ENCODE data around the gene GP9.

The GP9 gene

DNA sequence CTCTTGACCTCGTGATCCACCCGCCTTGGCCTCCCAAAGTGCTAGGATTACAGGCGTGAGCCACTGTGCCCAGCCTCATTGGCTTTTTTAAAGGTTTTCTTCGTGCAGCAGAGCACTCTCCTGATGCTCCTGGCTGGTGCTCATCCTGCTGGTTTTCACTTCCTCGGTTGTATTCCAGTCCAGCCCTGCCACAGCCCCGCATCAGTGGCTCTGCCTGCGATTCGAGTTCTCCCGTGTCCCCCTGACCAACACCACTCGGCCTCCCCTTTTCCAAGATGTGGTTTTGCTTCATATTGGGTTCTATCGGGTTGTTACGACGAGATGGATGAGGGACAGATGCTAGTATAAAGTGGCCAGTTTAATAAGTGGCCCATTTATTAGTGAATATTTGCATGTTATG lies 31.7 kb upstream of the GP9 start:
- DNase-seq (ENCODE audit: low spot score) = no peak

DNA sequence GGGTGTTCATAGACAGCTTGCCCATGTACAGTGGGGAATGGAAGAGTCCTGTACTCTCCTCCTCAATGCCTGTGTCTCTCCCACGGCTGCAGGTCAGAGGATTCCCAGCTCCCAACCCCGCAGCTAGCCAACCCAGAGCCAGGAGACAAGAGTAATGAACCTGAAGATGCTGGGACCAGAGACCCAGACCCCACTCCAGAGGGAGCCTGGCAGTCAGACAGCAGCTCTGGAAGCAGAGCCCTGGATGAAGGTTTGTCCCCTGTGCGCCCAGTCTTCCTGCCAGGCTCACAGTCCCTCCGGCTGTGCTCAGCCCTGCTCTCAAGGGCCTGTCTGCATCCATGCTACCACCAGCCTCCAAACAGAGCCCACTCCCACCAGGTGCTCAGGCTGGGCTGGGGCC lies 30.0 kb upstream of the GP9 start:
- DNase-seq (ENCODE audit: low spot score) = no peak

DNA sequence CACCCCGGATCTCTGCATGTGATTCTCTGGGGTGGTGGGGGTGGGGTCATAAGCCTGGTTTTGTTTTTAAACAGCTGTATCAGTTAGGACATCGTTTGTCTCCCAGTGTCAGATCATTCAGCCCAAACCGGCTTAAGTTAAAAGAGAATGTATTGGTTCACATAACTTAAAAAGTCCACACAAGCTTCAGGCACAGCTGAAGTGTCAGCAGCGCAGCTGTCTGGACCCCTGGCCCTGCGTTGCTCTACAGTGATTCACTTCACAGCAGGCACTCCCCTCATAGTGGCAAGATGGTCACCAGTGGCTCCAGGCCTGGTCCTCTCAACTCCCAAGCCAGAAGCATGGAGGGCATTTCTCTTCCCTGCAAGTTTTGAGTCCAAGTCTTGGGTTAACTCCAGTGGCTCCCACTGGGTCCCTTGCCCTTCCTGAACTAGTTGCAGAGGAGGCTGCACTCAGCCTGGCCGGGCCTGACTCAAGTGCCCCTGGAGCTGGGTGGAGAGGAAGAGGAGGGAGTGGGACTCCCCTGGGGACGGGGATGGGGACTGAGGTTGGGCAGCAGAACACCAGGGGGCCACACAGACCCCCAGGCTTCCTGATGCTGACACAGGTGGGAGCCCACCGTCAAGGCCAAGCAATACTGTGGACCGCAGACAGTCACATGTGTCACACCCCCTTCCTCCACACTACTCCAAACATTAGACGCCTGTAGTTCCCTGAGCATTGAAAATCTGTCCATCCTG lies 28.9 kb upstream of the GP9 start:
- no peak for DNase-seq (ENCODE audit: low spot score)

DNA sequence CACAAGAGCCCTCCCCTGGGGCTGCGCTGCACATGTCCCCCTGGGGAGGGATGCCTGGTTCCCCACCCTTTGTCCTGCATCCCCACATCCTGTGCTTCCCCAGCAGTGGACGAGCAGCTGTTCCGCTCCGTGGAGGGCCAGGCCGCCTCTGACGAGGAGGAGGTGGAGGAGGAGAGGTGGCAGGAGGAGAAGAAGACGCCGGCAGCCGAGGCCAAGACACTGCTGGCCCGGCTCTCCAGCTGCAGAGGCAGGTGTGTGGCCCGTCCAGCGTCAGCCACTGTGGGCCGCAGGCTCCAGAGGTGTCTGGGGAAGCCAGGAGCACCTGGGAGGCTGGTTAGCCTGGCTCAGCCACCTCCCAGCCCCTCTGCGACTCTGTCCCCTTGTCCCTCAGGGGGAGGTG lies 27.9 kb upstream of the GP9 start:
- no peak for DNase-seq (ENCODE audit: low spot score)

DNA sequence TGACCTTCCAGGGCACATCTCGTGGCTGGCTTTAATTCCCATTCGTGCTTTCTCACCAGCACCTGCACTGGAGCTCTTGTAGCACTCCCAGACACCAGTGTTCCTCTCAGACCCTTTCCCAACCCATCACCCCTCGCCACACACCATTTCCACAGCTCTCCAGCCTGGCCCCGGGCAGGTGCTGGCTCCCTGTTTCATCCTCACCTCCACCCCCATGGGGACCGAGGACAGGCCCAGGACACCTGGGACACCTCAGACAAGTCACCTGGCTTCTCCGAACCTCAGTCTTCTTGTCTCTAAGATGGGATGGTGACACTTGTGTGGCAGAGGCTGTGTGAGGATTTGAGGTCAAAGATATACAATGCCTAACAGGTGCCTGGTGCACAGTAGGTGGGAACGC lies 27.4 kb upstream of the GP9 start:
- DNase-seq (ENCODE audit: low spot score) = no peak

DNA sequence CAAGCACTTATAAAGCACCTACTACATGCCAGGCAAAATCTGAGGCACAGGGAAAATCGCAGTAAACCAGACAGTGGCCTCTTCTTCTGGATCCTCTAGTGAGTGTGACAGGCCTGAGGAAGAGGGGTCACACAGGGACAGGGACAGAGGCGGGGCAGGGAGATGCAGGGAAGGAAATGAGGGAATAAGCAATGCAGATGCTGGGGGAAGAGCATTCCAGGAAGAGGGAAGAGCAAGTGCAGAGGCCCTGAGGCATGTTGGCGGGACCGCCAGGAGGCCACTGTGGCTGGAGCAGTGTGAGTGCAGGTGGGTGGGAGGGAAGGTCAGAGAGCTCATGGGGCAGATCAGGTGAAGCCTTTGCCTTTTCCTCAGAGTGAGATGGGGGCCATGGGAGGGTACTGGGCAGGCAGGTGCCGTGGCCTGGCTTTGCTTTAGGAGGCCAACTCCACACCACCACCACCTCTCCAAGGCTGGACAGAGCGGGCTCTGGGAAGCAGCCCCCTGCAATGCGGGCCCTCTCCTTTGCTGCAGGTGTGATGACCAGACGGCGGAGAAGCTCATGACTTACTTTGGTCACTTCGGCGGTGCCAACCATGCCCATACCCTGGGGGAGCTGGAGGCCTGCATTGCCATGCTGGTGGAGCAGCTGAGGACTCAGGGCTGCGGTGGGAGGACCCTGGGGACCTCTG lies 26.8 kb upstream of the GP9 start:
- DNase-seq (ENCODE audit: low spot score) = no peak

DNA sequence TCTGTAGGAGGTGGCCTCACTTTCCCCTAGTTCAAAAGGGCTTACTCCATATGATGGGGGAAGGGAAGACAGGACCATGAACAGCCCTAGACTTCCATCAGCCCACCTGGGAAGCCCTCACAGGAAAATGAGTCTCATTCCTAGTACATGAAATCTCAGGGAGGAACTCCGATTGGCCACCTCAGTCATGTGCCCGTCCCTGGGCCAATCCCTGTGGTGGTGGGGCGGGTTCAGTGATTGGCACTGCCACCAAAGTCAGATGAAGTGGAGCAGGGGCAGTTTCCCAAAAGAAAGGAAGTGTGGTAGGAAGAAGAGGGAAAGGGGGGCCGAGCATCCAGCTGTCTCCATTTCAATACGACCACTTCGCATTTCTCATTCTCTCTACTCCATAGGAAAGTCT lies 25.9 kb upstream of the GP9 start:
- DNase-seq (ENCODE audit: low spot score) = no peak

DNA sequence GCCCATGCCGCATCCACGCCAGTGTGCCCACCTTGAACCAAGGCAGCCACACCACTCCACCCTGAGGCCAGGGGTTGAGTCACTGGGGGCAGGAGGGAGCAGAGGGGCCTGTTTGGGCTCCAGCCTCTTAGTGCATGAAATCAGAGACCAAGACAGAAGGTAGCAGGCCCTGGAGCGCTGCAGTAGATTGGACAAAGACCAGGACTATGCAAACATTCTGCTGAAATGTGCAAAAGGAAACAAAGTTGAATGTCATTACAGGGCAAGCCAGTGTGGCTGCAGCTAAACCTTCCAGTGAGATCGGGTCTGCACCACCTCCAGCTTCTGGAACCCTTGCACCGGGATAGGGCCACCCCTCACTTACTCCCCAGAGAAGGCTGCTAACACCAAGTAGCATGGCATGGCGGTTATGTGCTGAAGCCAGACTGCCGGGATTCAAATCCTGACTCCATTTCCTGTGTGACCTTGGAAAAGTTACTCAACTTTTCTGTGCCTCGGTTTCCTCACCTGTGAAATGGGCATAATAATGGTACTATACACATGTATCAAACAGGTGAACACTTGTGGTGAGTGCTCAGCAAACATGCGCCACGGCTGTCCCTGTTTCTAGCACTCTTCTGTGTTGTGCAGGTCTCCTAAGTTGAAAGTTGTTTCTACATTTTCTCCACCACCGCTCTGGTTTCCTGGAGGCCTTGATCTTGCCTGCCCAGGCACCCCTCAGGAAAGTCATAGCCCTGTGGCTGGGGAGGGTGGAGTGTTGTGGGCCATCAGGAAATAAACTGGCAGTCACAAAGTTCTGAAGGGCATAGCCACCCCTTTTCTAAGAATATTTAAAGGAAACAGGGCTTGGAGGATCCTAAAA lies 25.0 kb upstream of the GP9 start:
- DNase-seq (ENCODE audit: low spot score) = no peak

DNA sequence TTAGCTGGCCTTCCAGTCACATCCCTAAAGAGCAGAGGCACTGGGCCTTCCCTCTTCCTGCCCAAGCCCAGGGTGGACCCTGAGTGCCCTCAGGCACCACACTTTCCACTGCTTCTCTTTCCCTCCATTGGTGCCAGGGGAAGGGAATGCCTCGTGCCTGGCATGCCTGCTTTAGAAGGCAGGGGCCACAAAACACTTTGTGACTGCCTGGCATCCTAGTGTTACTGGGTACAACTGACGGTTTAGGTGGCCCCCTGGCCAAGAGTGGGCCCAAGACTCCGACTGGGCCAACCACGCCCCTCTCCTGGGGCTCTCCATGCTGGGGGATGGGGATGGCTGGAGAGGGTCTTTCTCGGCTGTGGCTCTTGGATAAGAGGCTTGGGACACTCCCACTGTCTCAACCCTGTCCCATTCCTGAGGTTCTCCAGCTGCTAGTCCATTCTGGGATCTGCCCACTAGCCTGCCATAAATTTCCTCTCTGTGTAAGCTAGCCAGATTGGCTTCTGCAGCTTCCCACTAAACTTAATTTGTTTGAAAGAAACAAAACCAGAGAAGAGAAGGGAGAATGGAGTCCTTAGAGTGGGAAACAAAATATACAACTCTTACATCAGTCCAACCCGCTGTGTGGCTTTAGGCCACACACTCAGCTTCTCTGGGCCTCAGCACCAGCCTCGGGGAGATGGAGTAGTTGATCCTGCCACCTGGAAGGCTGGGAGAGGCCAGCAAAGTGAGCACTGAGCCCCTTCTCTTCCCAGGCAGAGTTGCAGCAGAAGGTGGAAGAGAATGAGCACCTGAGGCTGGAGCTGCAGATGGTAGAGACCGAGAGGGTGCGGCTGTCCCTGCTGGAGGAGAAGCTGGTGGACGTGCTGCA lies 24.1 kb upstream of the GP9 start:
- no peak for DNase-seq (ENCODE audit: low spot score)

DNA sequence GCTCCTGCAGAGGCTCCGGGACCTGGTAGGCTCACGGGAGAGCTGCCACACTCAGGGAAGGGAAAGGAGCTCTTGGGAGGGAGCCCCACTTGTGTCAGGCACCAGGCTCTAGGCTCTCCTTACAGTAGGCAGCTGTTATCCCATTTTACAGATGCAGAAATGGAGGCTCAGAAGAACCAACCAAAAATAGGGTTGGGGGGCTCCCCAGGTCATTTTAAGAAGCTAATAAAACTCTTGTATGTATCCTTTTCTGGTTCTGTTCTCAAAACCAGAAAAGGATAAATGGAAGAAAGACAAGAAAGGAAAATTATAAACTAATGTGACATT lies 23.5 kb upstream of the GP9 start:
- DNase-seq (ENCODE audit: low spot score) = no peak

DNA sequence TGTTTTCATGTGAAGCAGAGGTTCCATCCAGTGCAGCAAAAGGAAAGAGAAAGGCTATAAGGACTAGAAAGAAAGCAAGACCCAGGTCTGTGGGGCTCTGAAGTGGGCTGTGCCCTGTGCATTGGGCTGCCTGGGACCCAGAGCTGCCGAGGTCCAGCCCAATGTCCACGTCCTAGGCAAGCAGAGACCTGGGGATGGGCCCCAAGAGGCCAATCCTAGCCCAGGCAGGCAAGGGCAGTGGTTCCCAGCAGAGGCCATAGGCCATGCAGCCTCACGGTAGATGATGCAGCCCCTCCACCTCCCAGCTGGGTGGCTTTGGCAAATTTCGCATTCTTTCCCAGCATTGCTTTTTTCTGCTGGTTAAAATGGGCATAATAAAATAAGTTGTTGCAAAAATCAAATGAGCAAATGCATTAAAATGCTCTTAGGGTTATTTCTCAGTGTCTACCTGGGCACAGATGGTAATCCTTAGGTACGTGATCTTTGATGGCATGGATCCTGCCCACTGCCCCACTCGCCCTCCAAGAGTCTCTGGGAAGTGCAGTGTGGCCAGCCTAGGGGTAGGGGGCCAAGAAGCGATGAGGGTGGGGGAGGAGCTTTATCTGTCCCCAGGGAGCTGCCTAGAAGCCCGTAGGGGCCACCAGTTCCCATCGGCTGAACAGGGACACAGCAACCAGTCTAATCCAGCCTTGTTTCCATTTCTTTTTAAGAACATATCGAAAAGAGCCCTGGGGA lies 22.3 kb upstream of the GP9 start:
- no peak for DNase-seq (ENCODE audit: low spot score)

DNA sequence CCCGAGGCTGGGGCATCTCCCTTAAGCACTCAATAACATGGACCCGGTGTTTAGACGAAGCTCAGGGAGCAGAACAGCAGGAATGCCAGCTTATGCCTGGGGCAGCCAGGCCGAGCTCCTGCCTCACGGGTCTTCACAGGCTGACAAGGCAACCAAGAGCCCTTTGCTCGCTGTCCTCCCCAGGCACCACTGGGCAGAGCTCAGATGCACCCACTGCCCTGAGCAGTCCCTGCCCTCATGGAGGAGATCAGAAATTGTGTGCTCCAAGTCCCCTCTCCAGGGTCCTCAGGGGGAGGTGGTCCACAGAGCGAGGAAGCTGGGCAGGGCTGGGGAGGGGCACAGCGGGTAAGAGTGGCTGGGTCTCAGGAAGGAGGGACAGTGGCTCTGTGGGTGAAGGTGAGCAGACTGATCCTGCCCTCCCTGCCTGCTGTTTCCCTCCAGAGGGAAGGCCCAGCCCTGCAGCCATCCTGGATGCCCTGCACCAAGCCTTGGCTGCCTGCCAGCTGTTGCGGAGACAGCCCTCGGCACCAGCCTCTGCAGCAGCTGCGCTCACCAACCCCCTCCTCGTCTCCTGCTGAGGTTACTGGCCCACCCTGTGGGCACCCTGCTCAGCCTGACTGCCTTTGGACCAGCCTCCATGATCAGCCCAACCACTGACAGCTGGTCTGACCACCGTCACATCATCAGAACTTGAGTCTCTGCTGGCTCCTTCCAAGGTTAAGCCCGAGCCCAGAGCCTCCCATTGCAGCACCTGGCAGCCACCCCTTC lies 21.1 kb upstream of the GP9 start:
- DNase-seq (ENCODE audit: low spot score) = no peak

DNA sequence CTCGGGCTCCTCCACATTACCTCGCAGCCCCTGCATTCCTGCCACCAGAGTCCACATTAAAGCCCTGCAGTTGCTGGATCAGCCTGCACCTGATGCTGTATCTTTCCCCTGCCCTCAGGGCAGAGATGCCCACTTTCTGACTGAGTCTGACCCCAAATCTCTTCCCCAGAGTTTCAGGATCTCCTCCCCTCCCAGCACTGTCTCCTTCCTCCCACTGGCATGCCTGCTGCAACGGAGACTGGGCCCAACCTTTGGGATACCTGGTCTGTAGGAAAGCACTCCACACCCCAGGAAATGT lies 20.6 kb upstream of the GP9 start:
- no peak for DNase-seq (ENCODE audit: low spot score)

DNA sequence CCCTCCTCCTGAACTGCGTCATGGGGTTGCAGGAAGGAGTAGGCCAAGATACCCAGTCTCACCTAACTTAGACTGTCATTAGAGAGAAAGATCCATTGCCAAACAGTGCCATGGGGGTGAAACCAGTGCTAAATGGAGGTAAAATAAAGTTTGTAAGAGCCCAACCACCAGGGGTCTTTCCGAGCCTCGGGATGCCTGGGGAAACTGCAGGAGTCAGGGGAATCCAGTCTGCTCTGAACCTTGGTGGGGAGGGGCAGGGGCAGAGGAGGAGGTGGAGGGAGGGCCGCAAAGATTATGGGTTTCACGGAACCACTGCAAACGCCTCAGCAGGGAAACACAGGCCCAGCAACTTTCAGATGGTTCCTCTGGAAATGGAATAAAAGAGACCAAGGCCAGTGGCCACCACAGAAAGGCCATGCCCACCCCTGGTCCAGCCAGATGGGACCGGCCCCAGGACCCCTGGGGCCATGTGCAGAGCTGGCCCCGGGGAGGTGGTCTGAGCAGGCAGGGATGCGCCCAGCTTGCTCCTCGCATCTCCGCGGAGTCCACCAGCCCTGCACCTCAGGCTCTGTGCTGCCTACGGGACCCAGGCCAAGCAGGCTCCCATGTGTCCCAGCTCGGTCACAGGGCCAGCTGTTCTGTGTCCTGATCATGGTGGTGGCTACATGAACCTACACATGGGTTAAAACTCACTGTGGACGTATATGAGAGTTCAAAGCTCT lies 19.8 kb upstream of the GP9 start:
- no peak for DNase-seq (ENCODE audit: low spot score)

DNA sequence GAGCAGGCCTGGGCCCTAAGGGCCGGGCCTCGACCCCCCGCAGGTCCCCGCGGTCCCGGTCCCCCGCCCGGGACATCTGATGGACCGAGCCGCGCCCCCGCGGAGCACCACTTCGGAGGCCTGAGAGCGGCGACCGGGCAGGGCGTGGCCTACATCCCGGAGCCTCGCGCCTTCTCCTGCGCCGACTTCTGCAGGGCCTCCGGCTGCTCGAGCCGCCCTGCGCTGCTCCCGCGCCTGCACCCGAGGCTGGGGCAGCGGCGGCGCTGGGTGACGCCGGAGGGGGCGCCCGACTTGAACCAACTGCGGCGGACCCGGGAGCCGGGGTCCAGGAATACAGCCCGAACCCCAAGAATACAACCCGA lies 14.9 kb upstream of the GP9 start:
- no peak for DNase-seq (ENCODE audit: low spot score)

DNA sequence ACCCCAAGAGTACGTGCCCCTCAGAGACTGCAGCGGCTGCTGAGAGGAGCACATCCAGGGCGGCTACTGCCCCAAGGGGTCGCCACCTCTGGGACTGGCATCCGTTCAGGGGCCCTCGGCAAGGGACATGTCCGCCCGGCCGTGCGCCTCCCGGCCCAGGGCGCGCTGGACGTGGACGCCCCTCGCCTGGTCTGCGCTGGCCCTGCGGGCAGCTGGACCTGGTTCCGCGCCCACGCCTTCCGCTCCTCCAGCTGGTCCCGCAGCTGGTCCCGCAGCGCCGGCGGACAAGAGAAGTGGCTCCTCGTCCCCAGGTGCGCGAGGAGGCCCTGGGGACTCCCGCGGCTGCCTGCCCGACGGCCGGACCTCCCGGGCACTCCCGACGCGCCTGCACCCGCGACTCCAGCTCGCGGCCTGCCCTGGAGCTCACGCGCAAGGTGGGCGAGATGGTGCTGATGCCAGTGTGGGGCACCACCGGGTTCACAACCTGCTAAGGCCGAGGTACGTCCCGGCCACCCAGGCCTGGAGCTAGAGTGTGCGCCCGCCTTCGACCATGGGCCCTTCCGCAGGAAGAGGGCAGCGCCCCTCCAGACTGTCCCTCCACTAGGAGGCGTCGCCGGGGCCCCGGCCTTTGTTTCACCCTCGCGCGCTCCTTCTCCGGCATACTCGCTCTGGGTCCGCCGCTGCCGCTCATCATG lies 14.4 kb upstream of the GP9 start:
- DNase-seq (ENCODE audit: low spot score) = no peak

DNA sequence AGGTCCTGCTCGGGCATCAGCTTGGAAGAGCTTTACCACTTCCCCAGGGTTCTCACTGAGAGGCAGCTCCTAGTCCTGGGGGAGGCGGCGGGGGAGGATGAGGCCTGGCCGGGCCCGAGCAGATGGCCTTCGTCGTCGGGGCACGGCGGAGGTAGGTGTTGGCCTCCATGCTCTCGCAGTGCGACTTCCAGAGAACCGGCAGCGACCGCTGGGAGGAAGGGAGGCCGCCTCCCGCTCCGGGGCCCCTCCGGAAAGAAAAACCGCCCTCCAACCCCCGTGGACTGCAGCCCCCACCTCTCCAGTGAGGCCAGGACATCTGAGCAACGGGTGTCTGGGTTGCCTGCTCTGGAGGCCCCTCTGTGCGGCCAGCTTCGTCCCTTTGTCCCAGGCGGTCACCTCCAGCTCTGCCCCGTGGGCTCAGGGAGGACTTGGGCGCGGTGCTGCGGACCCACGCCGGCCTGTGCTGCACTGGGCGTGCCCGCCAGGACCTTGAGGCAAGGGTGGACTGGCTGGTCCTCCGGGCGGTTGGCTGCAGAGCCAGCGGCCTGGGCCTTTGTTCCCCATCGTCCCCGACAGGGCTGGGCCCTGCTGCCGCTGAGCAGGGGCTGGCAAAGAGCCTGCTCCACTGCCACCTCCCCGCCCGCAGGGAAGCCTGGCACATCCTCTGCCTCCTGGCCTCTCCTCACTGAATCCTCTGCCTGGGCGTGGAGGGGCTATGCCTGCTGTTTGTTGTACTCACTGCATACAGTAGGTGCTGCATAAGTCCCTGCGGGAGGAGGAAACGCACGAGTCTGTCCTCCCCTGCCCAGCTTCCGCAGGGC lies 13.6 kb upstream of the GP9 start:
- DNase-seq (ENCODE audit: low spot score) = no peak

DNA sequence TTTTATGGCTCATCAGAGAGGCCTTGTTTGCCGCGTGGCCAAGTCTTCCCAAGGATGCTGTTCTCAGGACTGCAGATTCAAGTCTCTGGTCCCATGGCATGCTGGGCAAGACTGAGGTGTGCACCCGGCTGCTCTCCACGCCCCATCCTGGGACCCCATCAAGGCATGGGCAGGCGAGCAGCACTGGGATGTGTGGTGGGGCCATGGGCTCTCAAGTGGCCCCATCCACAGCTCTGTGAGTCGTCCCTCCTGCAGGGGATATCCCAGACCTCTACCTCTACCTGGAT lies 13.1 kb upstream of the GP9 start:
- no peak for DNase-seq (ENCODE audit: low spot score)

Data from kidney capillary endothelial cell (primary cell).